Panc1 (cell line): ENCODE measurements around the gene SMG1. TPM values are rescaled to one million over a fixed set of nuclear protein-coding genes. Genes with fewer than 3 reads are reported as not detected.
"Not testable (repeated sequence)": the region's sequence is repeated elsewhere in the genome, so short reads cannot be mapped to it uniquely, and the experiment has no call there.

Source experiments
- ATAC-seq: fragments of 200-7000 bp; cut with Tn5 transposase; 2 replicates; pipeline ENCODE4 v1.9.1; 2020; ENCODE audit warnings: mild to moderate bottlenecking, moderate library complexity
- BruUV-seq: library from RNA; stranded (reverse); fragments of 400-500 nt; replicated peaks from 2 replicates; lab custom pipeline; 2021; lab: Mats Ljungman, UMichigan
- CTCF ChIA-PET: fragments of 300-600 bp; sonication (Branson Sonifier 250); formaldehyde crosslinking; loops from one replicate; lab custom pipeline; 2022; ENCODE audit warnings: antibody characterized with exemption; lab: Charles Lee
- POLR2A ChIA-PET: fragments of 300-600 bp; sonication (Branson Sonifier 250); formaldehyde crosslinking; loops from one replicate; lab custom pipeline; 2022; ENCODE audit warnings: antibody characterized with exemption; lab: Charles Lee
- DNase-seq: peaks from one replicate; pipeline ENCODE4 v3.0.0-alpha.2; 2010; ENCODE audit warnings: low read depth, low spot score
- H3K27ac ChIP-seq: 2 replicates; pipeline ENCODE4 v1.5.1; 2011; ENCODE audit warnings: mild to moderate bottlenecking, low read length, inconsistent platforms
- H3K27me3 ChIP-seq: fragments of 200-500 bp; sonication (Bioruptor generic); 2 replicates; pipeline ENCODE4 v1.6.0; 2014; ENCODE audit warnings: low read length, inconsistent platforms; ENCODE audit not compliant: control insufficient read depth, insufficient read depth
- H3K36me3 ChIP-seq: fragments of 200-500 bp; sonication (Bioruptor generic); 2 replicates; pipeline ENCODE4 v1.5.1; 2014; ENCODE audit warnings: inconsistent platforms, mild to moderate bottlenecking, low read length, moderate library complexity; ENCODE audit not compliant: control insufficient read depth, insufficient read depth
- H3K4me1 ChIP-seq: 2 replicates; pipeline ENCODE4 v1.5.1; 2011; ENCODE audit warnings: inconsistent platforms, mild to moderate bottlenecking, low read length, moderate library complexity; ENCODE audit not compliant: control insufficient read depth, insufficient read depth
- H3K4me3 ChIP-seq, 2 experiments: 2 replicates each; pipeline ENCODE4 v1.5.1; 2011 to 2012; ENCODE audit warnings: low read depth in 2 of 2, low read length in 2 of 2, mild to moderate bottlenecking in 2 of 2, inconsistent platforms in 1 of 2, moderate library complexity in 1 of 2
- H3K9me3 ChIP-seq: fragments of 200-500 bp; sonication (Bioruptor generic); 2 replicates; pipeline ENCODE4 v1.5.1; 2014; ENCODE audit warnings: low read depth, mild to moderate bottlenecking, inconsistent platforms, low read length, moderate library complexity; ENCODE audit not compliant: control insufficient read depth, insufficient read depth
- POLR2AphosphoS5 ChIP-seq: IDR thresholded peaks from 2 replicates; pipeline ENCODE4 v1.6.1; 2012; ENCODE audit warnings: mild to moderate bottlenecking, low read depth, low read length, moderate library complexity
- SIN3A ChIP-seq: IDR thresholded peaks from 2 replicates; pipeline ENCODE4 v1.6.1; 2012; ENCODE audit warnings: low read depth, mild to moderate bottlenecking, low read length, moderate library complexity, borderline replicate concordance; ENCODE audit not compliant: insufficient read depth
- TCF7L2 ChIP-seq: IDR thresholded peaks from 2 replicates; pipeline ENCODE4 v1.6.1; 2011; ENCODE audit warnings: mild to moderate bottlenecking, low read depth, low read length, inconsistent platforms
- in situ Hi-C: cut with HindIII; loops from 2 replicates; pipeline ENCODE4 v1.10.0; 2016; ENCODE audit warnings: low sequenced_read_pairs, low pct_unique_long_range_greater_than_20kb
- intact Hi-C: fragments of 100-400 bp; cut with micrococcal nuclease; formaldehyde crosslinking; loops from one replicate; pipeline ENCODE4 v1.10.0; 2022; ENCODE audit not compliant: unreplicated experiment
- total RNA-seq: library from RNA; stranded (reverse); gene quantifications from one replicate; pipeline ENCODE4 v1.2.1, GENCODE V29; 2021; ENCODE audit not compliant: unreplicated experiment
- TF ChIP-seq, protein P1 (sequence below): fragments of 450-650 bp; IDR thresholded peaks from 2 replicates; pipeline ENCODE4 v1.5.1; 2017; ENCODE audit warnings: mild to moderate bottlenecking
- TF ChIP-seq, protein P2 (sequence below), 2 experiments: IDR thresholded peaks; 2 replicates each; pipeline ENCODE4 v1.6.1; 2011 to 2012; ENCODE audit warnings: low read depth in 2 of 2, control low read depth in 1 of 2, low read length in 1 of 2, mild to moderate bottlenecking in 1 of 2, moderate library complexity in 1 of 2; ENCODE audit not compliant: insufficient read depth in 1 of 2

Gene SMG1
- total RNA-seq, 1 experiment from 2014 or later: 113 TPM

DNA sequence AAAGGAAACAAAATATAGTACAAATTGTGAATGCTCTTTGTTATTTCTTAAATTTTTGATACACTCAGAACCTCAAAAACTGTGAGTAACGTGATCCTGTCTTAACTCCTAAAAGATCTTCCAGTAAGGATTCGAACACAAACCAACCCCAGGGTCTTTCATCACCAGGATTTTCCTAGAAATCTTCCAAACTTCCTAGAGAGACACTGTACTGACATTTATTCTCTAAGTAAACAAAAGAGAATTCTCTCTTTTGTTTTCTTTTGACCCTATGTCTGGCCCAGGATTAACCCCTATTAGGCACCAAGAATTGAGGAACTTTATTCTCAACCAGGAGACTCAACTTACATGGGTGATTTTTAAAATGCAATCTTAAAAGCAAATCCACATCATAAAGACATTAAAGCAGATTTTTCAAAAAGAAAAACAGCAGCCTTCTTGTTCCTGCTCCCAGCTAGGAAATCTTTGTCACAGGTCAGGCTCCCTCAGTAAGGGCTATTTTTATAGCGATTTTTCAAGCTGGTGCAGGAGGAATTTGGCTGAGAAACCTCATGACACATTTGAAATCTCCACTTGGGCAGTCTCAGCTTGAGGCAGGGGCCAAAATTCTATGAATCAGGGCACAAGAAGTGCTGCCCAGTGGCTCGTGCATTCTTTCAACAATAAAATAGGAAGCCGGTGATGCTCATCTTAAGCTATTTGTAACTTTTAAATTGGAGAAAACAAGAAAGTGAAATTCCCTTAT lies 6.2 kb upstream of the SMG1 start:
- TF ChIP-seq TCF7L2: no peak
- no peak for TF ChIP-seq SIN3A
- TF ChIP-seq, protein P1, sequence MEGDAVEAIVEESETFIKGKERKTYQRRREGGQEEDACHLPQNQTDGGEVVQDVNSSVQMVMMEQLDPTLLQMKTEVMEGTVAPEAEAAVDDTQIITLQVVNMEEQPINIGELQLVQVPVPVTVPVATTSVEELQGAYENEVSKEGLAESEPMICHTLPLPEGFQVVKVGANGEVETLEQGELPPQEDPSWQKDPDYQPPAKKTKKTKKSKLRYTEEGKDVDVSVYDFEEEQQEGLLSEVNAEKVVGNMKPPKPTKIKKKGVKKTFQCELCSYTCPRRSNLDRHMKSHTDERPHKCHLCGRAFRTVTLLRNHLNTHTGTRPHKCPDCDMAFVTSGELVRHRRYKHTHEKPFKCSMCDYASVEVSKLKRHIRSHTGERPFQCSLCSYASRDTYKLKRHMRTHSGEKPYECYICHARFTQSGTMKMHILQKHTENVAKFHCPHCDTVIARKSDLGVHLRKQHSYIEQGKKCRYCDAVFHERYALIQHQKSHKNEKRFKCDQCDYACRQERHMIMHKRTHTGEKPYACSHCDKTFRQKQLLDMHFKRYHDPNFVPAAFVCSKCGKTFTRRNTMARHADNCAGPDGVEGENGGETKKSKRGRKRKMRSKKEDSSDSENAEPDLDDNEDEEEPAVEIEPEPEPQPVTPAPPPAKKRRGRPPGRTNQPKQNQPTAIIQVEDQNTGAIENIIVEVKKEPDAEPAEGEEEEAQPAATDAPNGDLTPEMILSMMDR: no peak
- TF ChIP-seq, protein P2, sequence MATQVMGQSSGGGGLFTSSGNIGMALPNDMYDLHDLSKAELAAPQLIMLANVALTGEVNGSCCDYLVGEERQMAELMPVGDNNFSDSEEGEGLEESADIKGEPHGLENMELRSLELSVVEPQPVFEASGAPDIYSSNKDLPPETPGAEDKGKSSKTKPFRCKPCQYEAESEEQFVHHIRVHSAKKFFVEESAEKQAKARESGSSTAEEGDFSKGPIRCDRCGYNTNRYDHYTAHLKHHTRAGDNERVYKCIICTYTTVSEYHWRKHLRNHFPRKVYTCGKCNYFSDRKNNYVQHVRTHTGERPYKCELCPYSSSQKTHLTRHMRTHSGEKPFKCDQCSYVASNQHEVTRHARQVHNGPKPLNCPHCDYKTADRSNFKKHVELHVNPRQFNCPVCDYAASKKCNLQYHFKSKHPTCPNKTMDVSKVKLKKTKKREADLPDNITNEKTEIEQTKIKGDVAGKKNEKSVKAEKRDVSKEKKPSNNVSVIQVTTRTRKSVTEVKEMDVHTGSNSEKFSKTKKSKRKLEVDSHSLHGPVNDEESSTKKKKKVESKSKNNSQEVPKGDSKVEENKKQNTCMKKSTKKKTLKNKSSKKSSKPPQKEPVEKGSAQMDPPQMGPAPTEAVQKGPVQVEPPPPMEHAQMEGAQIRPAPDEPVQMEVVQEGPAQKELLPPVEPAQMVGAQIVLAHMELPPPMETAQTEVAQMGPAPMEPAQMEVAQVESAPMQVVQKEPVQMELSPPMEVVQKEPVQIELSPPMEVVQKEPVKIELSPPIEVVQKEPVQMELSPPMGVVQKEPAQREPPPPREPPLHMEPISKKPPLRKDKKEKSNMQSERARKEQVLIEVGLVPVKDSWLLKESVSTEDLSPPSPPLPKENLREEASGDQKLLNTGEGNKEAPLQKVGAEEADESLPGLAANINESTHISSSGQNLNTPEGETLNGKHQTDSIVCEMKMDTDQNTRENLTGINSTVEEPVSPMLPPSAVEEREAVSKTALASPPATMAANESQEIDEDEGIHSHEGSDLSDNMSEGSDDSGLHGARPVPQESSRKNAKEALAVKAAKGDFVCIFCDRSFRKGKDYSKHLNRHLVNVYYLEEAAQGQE (IDR thresholded peaks at IDR 0.05; ENCODE audit: insufficient read depth in 1 of 2, low read depth in 2 of 2, low read length in 1 of 2): no peak
- no peak for TF ChIP-seq POLR2AphosphoS5
- H3K4me1 ChIP-seq: peaks cover 12% of the 10 kb centered on the region; the same call in 1 of the 2 replicates
- POLR2A ChIA-PET: interaction anchor here (0.6 kb wide), 1 partner anchor 23 kb away, joined by 3 read pairs; no protein-coding TSS in a partner anchor
- H3K27ac ChIP-seq: no peak overlapping the region
- no peaks in the 10 kb centered on the region for H3K9me3 ChIP-seq
- in situ Hi-C loops (no loop called here), intact Hi-C loops (no loop called here)
- H3K27me3 ChIP-seq: no peaks in the 10 kb centered on the region
- CTCF ChIA-PET: interaction anchor here (0.5 to 0.9 kb wide), 2 partner anchors 14 to 15 kb away, joined by 3 read pairs; no protein-coding TSS in a partner anchor
- no peaks in the 10 kb centered on the region for H3K36me3 ChIP-seq
- DNase-seq: no peak
- BruUV-seq: no TSS peak
- no peak for ATAC-seq
- H3K4me3 ChIP-seq: no peak overlapping the region

DNA sequence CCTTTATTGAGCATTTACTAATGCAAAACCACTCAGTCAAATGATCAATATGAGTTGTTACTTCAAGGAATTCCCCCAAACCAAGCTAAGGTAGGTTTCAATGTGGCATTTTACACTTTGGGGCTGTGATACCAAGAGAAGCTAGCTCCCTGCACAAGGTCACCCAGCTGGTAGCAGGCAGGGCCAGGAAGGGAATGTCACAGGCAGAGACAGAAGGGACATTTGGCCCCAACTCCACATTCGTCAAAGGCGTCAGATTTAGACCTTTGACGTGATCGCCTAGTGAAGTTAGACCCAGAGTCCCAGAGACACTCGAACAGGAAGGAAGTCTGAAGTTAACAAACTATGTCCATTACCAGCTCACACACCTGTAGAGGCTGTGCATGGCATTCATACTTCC lies 5.5 kb upstream of the SMG1 start:
- TF ChIP-seq TCF7L2 (no peak), POLR2AphosphoS5 (no peak), SIN3A (no peak)
- TF ChIP-seq, protein P2 (IDR thresholded peaks at IDR 0.05; ENCODE audit: insufficient read depth in 1 of 2, low read depth in 2 of 2, low read length in 1 of 2): no peak
- TF ChIP-seq, protein P1: no peak
- in situ Hi-C loops (no loop called here), intact Hi-C loops (no loop called here)
- H3K4me3 ChIP-seq: no peak overlapping the region
- ATAC-seq (no peak), DNase-seq (no peak)
- H3K27ac ChIP-seq: no peak overlapping the region
- no peaks in the 10 kb centered on the region for H3K36me3 ChIP-seq
- H3K27me3 ChIP-seq: no peaks in the 10 kb centered on the region
- H3K9me3 ChIP-seq: no peaks in the 10 kb centered on the region
- CTCF ChIA-PET: interaction anchor here (0.9 kb wide), 1 partner anchor 14 kb away, joined by 3 read pairs; no protein-coding TSS in a partner anchor
- peaks cover 12% of the 10 kb centered on the region; the same call in 1 of the 2 replicates for H3K4me1 ChIP-seq
- no TSS peak for BruUV-seq
- POLR2A ChIA-PET: interaction anchor here (0.6 kb wide), 1 partner anchor 136 kb away, joined by 13 read pairs; no protein-coding TSS in a partner anchor

DNA sequence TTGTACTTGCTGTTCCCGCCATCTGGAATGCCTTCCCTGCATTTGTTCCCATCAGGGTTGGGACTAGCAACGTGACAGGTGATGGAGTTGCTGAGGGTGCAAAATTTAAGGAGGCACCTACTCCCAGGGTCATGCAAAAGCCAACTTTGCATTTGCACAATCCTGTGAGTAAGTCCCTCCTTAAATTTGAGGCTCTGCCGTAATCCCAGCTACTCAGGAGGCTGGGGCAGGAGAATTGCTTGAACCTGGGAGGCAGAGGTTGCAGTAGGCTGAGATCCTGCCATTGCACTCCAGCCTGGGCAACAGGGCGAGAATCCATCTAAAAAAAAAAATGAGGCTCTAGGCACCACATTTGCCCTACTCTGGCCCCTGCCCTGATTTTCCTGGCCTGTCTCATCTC lies 3.9 kb upstream of the SMG1 start:
- DNase-seq, BruUV-seq, H3K9me3 ChIP-seq, H3K36me3 ChIP-seq, POLR2A ChIA-PET, H3K27me3 ChIP-seq, H3K4me3 ChIP-seq, CTCF ChIA-PET, H3K27ac ChIP-seq, ATAC-seq, in situ Hi-C loops, intact Hi-C loops: not testable (repeated sequence)
- peaks cover 12% of the 10 kb centered on the region; the same call in 1 of the 2 replicates for H3K4me1 ChIP-seq
